HL-60 (cell line): ENCODE results near the gene KCTD11.

Experiments
- DNase-seq, 2 experiments: peaks; one replicate each; pipeline ENCODE4 v3.0.0-alpha.2; 2010 to 2020; ENCODE audit warnings: low read depth in 1 of 2, low spot score in 1 of 2
- H3K27ac ChIP-seq: fragments of 250-450 bp; sonication (Bioruptor Pico); replicated peaks from 2 replicates; pipeline ENCODE4 v1.5.1; 2020; ENCODE audit warnings: mild to moderate bottlenecking, moderate library complexity
- H3K27me3 ChIP-seq: fragments of 250-450 bp; sonication (Bioruptor Pico); 2 replicates; pipeline ENCODE4 v1.5.1; 2021; ENCODE audit warnings: mild to moderate bottlenecking, moderate library complexity; ENCODE audit not compliant: insufficient read depth, poor library complexity, severe bottlenecking
- H3K4me3 ChIP-seq: replicated peaks from 2 replicates; pipeline ENCODE4 v1.5.1; 2011; ENCODE audit warnings: mild to moderate bottlenecking, control low read depth, low read length; ENCODE audit not compliant: insufficient read depth
- GABPA ChIP-seq: IDR thresholded peaks from 2 replicates; pipeline ENCODE4 v1.6.1; 2012; ENCODE audit warnings: low read depth
- POLR2AphosphoS5 ChIP-seq: IDR thresholded peaks from 2 replicates; pipeline ENCODE4 v1.6.1; 2012; ENCODE audit warnings: low read depth
- SPI1 ChIP-seq: IDR thresholded peaks from 2 replicates; pipeline ENCODE4 v1.6.1; 2012; ENCODE audit warnings: low read depth, mild to moderate bottlenecking, borderline replicate concordance
- TF ChIP-seq, protein P1 (sequence below): IDR thresholded peaks from one replicate; pipeline ENCODE4 v1.5.1; 2011; ENCODE audit warnings: low read length, control low read depth, inconsistent platforms; ENCODE audit not compliant: insufficient read depth
- TF ChIP-seq, protein P2 (sequence below): IDR thresholded peaks from 2 replicates; pipeline ENCODE4 v1.6.1; 2012; ENCODE audit warnings: low read depth; ENCODE audit not compliant: insufficient replicate concordance

KCTD11 gene

DNA sequence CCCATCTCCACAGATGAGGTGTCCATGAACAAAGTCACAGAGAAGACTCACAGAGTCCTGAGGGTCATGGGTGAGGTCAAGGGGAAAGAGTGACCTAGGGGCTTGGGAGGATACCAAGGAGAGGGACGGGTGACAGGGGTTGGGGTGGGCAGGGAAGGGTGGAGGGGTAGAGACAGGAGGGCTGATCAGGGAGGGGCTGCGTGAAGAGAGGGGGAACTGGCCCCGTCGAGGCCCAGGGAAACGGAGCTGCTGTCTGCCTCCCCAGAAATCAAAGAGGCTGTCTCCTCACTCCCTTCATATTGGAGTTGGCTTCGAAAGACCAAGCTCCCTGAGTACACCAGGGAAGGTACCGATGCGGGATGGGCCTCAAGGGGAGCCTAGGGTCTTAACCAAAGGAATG, 3.6 kb downstream of the KCTD11 start:
- DNase-seq: no peak
- Histone ChIP-seq H3K27me3 (no peaks in the 10 kb centered on the region), H3K27ac (no peak overlapping the region), H3K4me3 (no peak overlapping the region)
- TF ChIP-seq POLR2AphosphoS5 (no peak), GABPA (no peak), SPI1 (no peak)
- TF ChIP-seq, protein P1, sequence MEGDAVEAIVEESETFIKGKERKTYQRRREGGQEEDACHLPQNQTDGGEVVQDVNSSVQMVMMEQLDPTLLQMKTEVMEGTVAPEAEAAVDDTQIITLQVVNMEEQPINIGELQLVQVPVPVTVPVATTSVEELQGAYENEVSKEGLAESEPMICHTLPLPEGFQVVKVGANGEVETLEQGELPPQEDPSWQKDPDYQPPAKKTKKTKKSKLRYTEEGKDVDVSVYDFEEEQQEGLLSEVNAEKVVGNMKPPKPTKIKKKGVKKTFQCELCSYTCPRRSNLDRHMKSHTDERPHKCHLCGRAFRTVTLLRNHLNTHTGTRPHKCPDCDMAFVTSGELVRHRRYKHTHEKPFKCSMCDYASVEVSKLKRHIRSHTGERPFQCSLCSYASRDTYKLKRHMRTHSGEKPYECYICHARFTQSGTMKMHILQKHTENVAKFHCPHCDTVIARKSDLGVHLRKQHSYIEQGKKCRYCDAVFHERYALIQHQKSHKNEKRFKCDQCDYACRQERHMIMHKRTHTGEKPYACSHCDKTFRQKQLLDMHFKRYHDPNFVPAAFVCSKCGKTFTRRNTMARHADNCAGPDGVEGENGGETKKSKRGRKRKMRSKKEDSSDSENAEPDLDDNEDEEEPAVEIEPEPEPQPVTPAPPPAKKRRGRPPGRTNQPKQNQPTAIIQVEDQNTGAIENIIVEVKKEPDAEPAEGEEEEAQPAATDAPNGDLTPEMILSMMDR: no peak
- TF ChIP-seq, protein P2, sequence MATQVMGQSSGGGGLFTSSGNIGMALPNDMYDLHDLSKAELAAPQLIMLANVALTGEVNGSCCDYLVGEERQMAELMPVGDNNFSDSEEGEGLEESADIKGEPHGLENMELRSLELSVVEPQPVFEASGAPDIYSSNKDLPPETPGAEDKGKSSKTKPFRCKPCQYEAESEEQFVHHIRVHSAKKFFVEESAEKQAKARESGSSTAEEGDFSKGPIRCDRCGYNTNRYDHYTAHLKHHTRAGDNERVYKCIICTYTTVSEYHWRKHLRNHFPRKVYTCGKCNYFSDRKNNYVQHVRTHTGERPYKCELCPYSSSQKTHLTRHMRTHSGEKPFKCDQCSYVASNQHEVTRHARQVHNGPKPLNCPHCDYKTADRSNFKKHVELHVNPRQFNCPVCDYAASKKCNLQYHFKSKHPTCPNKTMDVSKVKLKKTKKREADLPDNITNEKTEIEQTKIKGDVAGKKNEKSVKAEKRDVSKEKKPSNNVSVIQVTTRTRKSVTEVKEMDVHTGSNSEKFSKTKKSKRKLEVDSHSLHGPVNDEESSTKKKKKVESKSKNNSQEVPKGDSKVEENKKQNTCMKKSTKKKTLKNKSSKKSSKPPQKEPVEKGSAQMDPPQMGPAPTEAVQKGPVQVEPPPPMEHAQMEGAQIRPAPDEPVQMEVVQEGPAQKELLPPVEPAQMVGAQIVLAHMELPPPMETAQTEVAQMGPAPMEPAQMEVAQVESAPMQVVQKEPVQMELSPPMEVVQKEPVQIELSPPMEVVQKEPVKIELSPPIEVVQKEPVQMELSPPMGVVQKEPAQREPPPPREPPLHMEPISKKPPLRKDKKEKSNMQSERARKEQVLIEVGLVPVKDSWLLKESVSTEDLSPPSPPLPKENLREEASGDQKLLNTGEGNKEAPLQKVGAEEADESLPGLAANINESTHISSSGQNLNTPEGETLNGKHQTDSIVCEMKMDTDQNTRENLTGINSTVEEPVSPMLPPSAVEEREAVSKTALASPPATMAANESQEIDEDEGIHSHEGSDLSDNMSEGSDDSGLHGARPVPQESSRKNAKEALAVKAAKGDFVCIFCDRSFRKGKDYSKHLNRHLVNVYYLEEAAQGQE: no peak

DNA sequence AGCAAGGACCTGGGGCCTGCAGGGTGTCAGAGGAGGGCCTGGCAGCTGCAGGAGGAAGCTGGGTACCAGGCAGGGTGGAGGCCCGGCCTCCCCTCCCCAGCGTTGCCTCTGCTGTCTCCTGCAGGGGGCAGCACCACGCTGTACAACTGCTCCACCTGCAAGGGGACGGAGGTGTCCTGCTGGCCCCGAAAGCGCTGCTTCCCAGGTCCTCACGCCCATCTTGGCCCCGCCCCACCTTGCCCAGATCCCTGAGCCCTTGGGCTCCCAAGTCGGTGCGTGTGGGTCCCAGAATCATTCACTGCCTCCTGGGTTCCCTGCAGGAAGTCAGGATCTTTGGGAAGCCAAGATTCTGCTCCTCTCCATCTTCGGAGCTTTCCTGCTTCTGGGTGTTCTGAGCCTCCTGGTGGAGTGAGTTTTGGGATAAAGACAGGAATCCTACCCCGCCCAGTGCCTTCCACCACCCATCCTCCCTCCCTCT, 4.1 kb downstream of the KCTD11 start:
- no peak overlapping the region for H3K27ac ChIP-seq
- no peak for TF ChIP-seq POLR2AphosphoS5
- TF ChIP-seq, protein P1: peak; percentile 62
- H3K4me3 ChIP-seq: no peak overlapping the region
- H3K27me3 ChIP-seq: no peaks in the 10 kb centered on the region
- peak; percentile 65 to 73 for DNase-seq

DNA sequence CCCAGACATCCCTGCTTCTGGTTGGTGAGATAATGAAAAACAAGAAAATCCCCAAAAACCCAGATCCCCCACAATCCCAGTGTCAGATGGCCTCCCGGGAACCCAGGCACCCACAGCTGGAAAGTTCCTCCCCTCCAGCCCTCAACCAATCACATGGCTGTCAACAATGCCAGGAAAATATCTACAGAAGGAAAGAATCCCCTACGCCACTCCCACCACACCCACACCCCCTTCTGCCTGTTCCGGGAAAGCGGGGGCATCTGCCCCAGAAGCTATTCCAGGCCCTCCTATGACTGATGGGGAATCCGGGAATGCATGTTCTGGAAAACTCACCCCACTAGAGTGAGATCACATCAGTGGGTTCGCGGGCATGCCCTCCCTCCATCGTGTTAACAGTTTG, 4.8 kb downstream of the KCTD11 start:
- TF ChIP-seq, protein P1: no peak
- TF ChIP-seq SPI1 (no peak), GABPA (no peak), POLR2AphosphoS5 (no peak)
- TF ChIP-seq, protein P2: no peak
- H3K27ac ChIP-seq: no peak overlapping the region
- no peak for DNase-seq
- no peaks in the 10 kb centered on the region for H3K27me3 ChIP-seq
- H3K4me3 ChIP-seq: no peak overlapping the region

DNA sequence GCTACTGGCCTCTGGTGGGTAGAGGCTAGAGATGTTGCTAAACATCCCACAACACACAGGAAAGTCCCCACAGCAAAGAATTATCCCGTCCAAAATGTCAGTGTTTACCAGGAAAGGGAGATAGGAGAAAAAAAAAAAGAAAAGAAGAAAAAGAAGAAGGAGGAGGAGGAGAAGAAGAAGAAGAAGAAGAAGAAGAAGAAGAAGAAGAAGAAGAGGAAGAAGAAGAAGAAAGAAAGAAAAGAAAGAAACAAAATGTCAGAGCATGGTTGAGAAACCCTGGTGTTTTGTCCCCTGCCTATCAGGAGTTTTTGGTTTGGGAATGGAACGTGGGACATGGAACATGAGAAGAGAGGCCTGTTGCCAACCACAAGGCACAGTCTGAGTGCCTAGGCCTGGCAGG, 5.4 kb downstream of the KCTD11 start:
- H3K4me3 ChIP-seq: no peak overlapping the region
- TF ChIP-seq, protein P1: no peak
- TF ChIP-seq, protein P2: no peak
- TF ChIP-seq GABPA: no peak
- TF ChIP-seq POLR2AphosphoS5: no peak
- TF ChIP-seq SPI1: no peak
- no peaks in the 10 kb centered on the region for H3K27me3 ChIP-seq
- DNase-seq: no peak
- no peak overlapping the region for H3K27ac ChIP-seq
